GM12865 (cell line): Measurements from ENCODE around the gene HFM1.
"Not testable (repeated sequence)": the region's sequence is repeated elsewhere in the genome, so short reads cannot be mapped to it uniquely, and the experiment has no call there.

Experiments
- DNase-seq: peaks from one replicate; pipeline ENCODE4 v3.0.0; 2010; ENCODE audit warnings: low read depth
- H3K4me3 ChIP-seq: 2 replicates; pipeline ENCODE4 v1.5.1; 2011; ENCODE audit warnings: mild to moderate bottlenecking, low read depth, low read length, control low read depth
- CTCF ChIP-seq: IDR thresholded peaks from 2 replicates; pipeline ENCODE4 v1.5.1; 2011; ENCODE audit warnings: low read length, control low read depth, low read depth, inconsistent platforms; ENCODE audit not compliant: insufficient read depth; ENCODE audit errors: missing control alignments

HFM1 gene

GRCh38 chr1:91427741-91428140, 23.1 kb upstream of the HFM1 start:
- peak; percentile 5 for DNase-seq
- H3K4me3 ChIP-seq: no peak overlapping the region
- no peak for TF ChIP-seq CTCF

- not testable (repeated sequence) for DNase-seq, H3K4me3 ChIP-seq
These were observed 17.9 kb upstream of the HFM1 start for GRCh38 chr1:91422523-91422922.

- TF ChIP-seq CTCF: no peak
- H3K4me3 ChIP-seq: no peak overlapping the region
- no peak for DNase-seq
These were observed 7.7 kb upstream of the HFM1 start for GRCh38 chr1:91412371-91412770.

GRCh38 chr1:91406773-91407389, 2.2 kb upstream of the HFM1 start:
- peak; percentile 1 for TF ChIP-seq CTCF
- peak; percentile 6 for DNase-seq
- no peak overlapping the region for H3K4me3 ChIP-seq

GRCh38 chr1:91402023-91402422, 2.6 kb downstream of the HFM1 start:
- TF ChIP-seq CTCF: peak; percentile 28
- no peak overlapping the region for H3K4me3 ChIP-seq
- DNase-seq: peak; percentile 6

- no peak for DNase-seq
- TF ChIP-seq CTCF: no peak
- H3K4me3 ChIP-seq: no peak overlapping the region
These were observed 4.4 kb downstream of the HFM1 start for GRCh38 chr1:91400133-91400725.

GRCh38 chr1:91398291-91398690, 6.3 kb downstream of the HFM1 start:
- no peak for TF ChIP-seq CTCF
- no peak overlapping the region for H3K4me3 ChIP-seq
- DNase-seq: no peak

- DNase-seq: no peak
- TF ChIP-seq CTCF: no peak
- H3K4me3 ChIP-seq: no peak overlapping the region
These were observed 7.0 kb downstream of the HFM1 start for GRCh38 chr1:91397605-91398004.
